HG03558 (cell line): ENCODE results near the gene CMKLR1.

Experiments used
- ATAC-seq: cut with Tn5 transposase; IDR thresholded peaks from one replicate; pipeline ENCODE4 v1.9.1; 2021; ENCODE audit warnings: moderate number of reproducible peaks; ENCODE audit not compliant: unreplicated experiment; ENCODE audit errors: extremely low read depth

The CMKLR1 gene

DNA sequence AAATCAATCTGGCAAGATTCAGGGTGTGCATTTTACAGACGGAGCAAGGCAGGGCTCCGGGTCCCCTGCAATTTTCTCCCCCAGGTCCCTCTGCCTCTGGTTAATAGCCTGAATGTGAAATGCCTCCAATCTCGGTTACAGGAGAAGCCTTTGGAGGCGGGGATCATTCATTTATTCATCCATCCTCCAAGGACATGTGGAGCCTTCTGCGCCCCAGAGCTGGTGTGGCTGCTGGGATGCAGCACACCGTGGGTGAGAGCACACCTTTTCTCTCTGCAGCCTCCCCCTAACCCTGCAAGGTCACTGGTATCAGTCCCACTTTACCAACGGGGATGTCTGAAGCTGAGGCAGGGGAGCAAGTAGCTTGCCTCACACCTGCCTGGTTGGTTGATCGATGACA is 35.4 kb downstream of the CMKLR1 start:
- no peak for ATAC-seq

DNA sequence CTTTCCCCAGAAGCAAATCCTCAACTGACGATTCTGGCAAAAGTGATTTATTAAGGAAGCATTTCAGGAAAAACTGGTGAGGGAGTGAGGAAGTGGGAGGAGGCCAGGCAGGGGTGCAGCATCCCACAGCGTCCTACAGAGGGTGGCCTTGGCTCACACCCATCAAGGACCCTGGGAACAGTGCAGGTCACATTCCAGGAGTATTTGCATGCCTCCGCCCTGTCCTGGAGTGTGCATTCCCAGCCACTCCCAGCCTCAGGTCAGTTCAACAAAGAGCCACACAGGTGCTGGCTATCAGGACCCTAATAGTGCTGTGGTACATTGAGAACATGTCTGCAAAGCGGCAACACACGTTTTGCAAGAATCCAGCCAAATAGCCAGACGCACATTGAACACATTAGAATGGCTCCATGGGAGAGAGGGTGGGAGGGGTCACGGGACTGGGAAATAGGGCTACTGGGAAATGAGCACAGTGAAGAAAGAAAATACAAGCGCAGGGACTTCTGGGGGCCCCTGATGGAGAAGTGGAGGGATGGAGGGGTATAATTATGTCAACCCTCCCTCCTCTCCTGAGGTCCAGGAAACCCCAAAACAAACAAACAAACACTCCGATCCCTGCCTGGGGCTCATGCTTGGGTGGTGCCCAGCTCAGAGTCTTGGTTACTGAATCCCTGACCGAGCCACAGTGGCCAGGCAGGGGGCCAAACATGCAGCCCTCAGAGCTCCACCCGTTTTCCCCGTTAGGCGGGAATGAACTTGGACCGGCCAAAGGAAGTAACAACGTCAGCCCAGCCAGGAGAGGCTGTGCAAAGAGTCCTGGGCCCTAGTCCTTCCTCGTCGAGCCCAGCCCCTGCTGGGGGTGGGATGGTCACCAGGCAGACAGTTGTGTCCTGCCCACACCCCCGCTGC is 36.5 kb downstream of the CMKLR1 start:
- no peak for ATAC-seq

DNA sequence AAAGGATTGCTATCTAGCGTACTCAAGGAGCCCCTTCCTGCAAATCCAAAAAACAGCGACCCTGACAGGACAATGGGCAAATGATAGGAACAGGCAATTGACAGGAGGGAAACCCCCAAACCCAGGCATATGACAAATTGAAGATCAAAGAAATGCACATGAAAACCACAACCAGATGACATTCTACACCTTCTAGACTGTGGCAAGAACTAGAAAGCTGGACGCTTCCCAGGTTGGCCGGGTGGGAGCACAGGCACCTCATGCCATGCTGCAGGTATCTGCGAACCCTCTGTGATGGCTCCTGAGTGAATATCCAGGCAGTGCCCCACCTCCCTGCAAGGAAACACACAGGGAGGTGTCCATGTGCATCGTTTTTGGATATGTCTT is 37.1 kb downstream of the CMKLR1 start:
- ATAC-seq, result no peak

DNA sequence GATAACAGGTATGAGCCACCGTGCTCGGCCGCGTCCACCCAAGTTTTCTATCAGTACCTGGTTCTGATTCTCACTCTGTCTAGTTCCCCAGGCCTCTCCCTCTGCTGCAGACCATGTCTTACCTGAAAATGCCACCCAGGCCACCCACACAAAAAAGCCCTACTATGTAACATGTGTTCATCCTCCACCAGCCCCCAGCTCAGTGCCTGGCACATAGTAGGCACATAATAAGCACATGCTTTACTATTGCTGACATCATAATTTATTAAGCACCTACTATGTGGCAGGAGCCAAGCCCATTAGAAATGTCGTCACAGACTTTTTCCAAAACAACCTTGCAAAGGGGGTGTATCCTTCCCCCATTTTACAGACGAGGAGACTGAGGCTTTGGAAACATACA is 37.8 kb downstream of the CMKLR1 start:
- no peak for ATAC-seq

DNA sequence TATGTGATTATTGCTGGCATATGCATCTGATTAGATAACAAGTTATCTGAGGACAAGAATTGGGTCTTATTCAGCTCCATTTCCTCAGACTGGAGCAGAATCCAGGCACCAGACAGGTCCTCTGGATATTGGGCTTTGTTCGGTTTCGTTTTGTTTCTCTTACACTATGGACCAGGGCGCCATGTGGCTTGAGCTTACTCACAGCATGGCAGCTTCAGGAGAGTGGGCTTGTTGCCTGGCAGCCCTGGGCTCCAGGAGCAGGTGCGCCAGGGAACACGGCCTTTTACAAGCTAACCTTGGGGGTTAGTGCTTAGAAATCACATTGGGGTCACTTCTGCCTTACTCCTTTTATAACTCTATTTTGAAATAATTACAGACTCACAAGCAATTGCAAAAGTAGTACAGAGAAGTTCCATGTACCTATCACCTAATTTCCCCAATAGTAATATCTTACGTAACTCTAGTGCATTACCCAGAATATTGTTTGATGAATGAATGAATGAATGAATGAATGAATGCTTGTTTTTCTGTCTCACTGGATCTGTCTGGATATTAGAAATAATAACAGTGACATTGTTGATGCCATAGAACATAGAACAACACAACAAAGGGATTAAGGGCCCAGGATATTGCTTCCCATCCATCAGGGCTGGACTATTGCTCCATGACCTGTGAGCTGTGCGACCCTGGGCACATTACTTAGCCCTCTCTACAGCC is 39.0 kb downstream of the CMKLR1 start:
- no peak for ATAC-seq

DNA sequence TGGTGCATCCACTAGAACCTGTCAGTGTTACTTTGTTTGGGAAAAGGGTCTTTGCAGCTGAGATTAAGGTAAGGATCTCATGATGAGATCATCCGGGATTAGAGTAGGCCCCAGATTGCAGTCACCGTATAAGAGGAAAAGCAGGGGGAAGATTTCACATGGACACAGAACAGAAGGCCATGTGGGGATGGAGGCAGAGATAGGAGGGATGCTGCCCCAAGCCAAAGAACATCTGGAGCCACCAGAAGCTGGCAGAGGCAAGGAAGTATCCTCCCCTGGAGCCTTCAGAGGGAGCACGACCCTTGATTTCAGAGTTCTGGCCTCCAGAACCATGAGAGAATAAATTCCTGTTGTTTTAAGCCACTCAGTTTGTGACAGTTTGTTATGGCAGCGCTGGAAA is 39.6 kb downstream of the CMKLR1 start:
- no peak for ATAC-seq

DNA sequence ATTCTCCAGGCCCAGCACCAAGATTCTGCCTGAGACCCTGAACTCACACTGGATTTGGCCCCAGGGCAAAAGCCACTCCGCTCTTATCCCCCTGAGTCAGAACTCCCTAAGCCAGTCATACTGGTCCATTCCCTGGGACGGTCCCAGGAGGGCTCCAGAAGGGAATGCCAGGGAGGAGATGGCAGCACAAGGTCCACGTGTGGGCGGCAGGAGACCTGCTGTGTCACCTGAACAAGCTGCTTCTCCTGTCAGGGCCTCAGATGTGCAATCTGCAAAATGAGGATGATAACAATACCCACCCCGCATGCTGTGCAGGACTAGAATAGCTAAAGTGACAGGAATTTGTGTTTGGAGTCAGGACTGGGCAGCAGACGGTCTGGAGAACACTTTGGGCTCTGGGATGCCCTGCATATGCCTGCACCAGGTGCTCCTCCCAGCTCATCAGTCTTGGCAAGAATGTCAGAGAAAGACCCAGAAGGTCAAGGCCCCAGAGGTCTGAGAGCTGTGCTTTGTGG is 40.3 kb downstream of the CMKLR1 start:
- no peak for ATAC-seq

DNA sequence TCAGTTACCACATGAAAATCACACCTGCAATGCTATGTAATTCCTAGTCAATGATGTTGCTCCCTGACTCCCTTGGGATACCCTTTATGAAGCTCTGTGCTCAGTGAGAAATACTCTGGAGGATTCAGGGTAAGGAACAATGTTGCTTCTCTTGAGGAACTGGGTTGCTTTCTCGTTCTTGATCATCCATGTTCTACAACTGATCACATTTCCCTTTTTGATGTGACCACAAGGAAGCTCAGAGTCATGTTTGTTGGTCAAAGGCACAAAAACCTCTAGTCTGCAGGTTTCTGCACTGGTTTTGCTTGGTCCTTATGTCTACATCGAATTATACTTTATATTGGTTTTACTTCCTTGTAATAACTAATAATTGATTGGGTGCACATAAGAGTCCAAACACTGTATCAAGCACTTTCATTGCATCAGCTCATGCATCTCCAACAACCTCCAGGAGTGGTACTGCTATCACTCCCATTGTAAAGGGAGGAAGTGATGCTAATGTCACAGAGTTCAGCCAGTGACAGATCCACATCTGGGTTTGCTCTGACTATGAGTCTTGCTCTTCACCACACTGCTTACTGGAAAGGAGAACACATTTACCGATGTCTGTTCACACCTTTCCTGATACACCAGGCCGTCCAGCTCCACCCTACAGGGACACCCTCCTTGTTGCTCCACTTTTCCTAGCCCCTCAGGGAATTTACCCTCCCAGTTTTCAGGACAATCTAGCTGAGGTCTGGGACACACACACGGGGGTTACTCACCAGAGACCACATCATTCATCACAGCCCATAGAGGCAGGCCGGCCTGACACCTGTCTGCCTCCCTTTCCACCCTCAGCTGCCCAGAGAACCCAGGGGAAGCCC is 41.0 kb downstream of the CMKLR1 start:
- no peak for ATAC-seq

DNA sequence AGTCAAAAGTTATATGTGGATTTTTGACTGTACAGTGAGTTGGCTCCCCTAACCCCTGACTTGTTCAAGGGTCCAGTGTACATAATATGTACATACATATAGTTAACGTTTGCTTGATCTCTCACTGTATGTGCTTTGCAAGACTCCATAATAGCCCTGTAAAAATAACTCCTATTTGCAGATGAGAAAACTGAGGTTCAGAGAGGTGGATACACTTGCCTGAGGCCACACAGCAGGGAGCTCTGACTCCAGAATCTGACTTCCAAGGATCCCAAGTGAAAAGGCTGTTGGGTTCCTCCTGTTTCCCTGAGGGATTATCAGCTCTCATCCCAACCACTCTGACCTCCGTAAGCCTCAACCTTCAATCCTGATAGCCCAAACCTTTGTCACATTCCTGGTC is 41.7 kb downstream of the CMKLR1 start:
- ATAC-seq, result no peak

DNA sequence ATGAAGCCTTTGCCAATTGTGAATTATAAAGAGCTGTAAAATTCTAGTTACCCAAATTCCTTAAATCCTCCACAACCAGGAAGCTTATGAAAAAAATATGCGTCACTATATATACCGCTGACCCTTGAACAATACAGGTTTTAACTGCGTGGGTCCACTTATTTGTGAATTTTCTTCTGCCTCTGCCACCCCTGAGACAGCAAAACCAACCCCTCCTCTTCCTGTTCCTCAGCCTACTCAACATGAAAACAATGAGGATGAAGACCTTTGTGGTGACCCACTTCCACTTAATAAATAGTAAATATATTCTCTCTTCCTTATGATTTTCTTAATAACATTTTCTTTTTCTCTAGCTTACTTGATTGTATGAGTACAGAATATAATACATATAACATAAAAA is 42.2 kb downstream of the CMKLR1 start:
- ATAC-seq, result no peak

DNA sequence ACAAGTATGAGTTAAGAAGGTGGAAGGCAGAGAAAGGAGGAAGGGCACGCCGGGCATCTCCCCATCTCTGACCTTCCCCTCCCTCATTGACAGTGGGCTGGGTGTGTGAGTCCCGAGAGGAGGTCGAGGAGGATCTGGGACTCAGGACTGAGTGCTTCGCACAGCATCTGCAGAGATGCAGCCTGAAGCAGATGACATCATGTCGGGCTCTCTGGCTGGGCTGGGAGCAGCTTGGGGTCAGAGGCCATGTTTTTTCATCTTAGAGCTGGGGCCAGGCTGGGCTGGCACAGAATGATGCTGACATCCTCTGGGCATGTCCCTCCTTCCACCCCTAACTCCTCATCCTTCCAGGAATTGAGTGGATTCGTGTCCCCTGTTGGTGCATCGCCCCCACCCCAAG is 43.5 kb downstream of the CMKLR1 start:
- no peak for ATAC-seq

DNA sequence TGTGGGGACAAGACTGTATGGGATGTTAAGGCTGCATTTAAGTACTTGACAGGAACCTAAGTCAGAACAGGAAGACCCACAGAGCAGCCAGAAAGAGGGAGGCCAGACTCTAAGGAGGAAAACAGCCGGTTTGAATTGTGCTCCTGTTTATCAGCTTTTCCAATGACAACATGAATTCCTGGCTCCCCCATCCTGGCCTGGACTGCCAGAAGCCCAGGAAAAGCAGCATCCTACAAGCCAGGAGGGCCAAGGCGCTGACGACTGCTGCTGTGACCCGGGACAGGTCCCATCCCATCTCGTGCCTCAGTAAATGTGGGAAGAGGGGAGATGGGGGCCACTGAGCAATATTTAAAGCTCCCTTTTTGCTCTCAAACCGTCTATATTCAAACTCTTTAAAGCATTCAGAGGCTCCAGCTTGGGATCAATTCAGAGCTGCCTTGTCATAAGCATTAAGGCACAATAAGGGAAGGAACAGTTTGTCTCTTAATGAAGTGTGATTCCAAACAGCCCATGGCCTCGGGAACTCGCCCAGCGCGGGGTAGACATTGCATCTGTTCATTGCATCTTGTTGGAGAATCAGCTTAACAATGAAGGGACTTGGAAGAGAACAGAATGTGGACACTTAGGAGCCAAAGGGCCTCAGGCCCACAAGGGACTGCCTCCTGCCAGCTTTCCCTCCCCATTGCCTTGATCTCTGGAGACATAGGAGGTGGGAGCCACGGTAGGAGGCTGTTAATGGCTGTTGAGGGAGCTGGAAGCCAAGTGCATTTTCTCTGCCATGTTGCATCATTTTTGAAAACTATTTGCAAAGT is 49.6 kb downstream of the CMKLR1 start:
- ATAC-seq, result no peak

DNA sequence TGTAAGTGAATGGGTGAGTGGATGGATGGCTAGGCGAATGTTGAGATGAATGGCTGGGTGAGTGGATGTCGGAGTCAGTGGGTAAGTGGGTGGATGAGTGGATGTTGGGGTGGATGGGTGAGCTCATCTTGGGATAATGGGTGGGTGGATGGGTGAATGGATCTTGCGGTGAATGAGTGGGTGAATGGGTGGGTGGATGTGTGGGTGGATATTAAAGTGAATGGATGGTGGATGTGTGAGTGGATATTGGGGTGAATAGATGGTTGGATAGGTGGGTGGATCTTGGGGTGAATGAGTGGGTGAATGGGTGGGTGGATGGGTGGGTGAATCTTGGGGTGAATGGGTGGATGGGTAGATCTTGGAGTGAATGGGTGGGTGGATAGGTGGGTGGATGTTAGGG is 51.9 kb downstream of the CMKLR1 start:
- no peak for ATAC-seq

DNA sequence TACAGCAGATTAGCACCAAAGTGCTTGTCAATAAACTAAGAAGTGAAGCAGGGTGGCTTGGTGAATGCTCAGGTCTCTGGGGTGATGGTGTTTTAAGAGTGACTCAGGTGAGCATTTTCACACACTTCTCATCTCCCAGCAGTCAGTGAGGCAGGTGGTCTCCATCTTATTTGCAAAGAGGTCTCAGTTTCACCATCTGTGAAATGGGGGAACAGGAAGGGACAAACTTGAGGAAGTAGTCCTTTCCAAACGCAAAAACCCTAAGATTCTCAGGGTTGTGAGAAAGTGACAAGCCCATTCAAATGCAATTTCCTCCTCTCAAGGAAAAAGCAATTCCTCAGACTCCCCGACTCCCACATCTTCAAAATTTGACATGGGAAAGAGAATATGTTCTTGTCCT is 54.1 kb downstream of the CMKLR1 start:
- no peak for ATAC-seq

DNA sequence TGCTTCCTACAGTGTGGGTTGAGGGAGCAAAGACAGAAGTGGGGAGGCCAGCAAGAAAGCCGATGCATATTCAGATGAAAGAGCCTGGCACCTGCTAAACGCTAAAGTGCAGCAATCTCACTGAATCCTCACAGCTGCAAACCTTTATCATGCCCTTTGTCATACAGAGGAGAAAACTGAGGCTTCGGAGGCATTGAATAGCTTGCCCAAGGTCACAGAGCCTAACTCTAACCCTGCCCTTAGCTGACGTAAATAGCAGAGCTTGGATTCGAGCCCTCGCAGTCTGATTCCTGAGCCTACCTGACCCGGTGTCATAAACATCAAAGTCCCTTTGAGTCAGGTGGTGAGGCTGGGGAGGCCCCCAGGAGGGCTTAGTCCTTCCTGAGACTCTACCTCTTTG is 54.9 kb downstream of the CMKLR1 start:
- ATAC-seq, result no peak

DNA sequence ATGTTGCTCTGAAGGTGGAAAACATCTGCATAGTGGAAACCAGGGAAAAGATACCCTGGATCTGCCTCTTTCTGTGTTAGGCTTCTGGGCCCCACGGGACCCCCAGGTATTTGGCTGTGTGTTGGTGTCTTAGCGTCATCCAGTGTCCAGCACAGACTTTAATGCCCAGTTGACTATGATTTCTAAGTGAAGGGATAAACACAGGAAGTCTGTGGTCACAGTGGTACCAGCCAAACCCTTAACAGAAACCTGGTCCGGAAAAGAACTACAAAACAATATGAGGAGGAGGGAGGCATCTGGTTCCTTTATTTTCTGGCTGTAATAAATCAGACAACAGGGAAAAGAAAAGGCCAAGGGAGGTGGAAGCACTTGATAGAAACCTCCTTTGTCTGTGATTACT is 56.4 kb downstream of the CMKLR1 start:
- ATAC-seq, result no peak

DNA sequence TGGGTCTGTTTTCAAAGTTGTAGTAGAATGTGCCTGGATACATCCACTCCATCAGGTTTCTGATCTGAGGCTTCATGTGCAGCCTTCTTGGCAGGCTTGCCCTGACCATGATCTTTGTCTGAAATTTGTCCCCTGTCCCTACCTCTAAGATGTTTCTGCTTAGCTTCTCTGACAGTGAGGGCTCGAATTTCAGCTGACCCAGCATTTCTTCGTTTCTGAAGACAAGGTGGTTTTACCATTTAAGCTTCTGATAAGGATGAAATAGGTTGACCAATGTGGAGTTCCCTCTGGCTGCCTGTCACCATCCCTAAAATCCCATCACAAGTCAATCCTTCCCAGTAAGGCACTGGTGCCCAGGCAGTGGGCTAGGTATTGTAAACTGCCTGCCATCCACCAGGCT is 57.0 kb downstream of the CMKLR1 start:
- no peak for ATAC-seq

DNA sequence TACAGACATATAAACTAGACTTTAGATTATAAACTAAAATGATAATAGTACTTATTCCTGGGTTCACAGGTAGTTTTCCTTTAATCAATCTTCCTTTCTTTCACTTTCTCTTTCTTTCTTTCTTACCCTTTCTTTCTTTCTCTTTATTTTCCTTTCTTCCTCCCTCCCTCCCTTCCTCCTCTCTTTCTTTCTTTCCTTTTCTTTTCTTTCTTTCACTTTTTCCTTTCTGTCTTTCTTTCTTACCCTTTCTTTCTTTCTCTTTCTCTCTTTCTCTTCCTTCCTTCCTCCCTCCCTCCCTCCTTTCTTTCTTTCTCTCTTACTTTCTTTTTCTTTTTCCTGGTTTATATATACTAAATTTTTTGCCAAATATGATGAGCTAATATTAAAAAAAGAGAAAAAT is 61.5 kb downstream of the CMKLR1 start:
- ATAC-seq, result no peak

DNA sequence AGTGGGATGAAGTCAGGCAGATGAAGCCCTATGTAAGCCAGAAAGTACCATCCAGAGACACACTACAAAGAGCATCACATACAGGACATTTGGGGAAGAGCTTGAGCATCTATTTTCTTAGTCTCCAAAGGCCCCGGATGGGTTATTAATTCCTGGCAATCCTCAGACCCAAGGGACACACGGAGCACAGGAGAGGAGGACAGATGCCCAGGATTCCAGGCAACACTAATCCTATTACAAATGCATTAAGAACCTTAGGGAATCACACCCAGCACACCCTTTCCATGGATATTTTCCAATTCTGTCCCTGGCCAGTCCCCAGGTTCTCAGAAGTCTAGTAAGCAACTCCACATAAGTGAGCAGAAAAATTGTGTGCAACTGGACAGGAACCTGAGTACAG is 65.9 kb downstream of the CMKLR1 start:
- ATAC-seq, result no peak
